OCI-LY1 (cell line): ENCODE results near the gene PLXNB3.

ENCODE experiments used
- H2AFZ ChIP-seq: fragments of 200-600 bp; sonication (generic), shearing (Covaris generic); 2 replicates; pipeline ENCODE4 v1.6.0; 2014; ENCODE audit warnings: antibody characterized with exemption, mild to moderate bottlenecking, low read length
- H3F3A ChIP-seq: fragments of 200-600 bp; sonication (generic), shearing (Covaris generic); 2 replicates; pipeline ENCODE4 v1.6.0; 2014; ENCODE audit warnings: mild to moderate bottlenecking, antibody characterized with exemption, low read length, moderate library complexity; ENCODE audit not compliant: insufficient read depth
- H3K27ac ChIP-seq: fragments of 200-600 bp; sonication (generic); 2 replicates; pipeline ENCODE4 v1.5.1; 2014; ENCODE audit warnings: low read length, mixed run types, mild to moderate bottlenecking, low read depth; ENCODE audit not compliant: poor library complexity, severe bottlenecking
- H3K27me3 ChIP-seq: fragments of 200-600 bp; sonication (generic); 2 replicates; pipeline ENCODE4 v1.6.0; 2014; ENCODE audit warnings: antibody characterized with exemption, mild to moderate bottlenecking, low read length, moderate library complexity; ENCODE audit not compliant: insufficient read depth
- H3K36me3 ChIP-seq: fragments of 200-600 bp; sonication (generic); 2 replicates; pipeline ENCODE4 v1.6.1; 2014; ENCODE audit warnings: mild to moderate bottlenecking, antibody characterized with exemption, low read length, moderate library complexity, mixed read lengths; ENCODE audit not compliant: insufficient read depth
- H3K4me1 ChIP-seq: fragments of 200-600 bp; sonication (generic); 2 replicates; pipeline ENCODE4 v1.5.1; 2014; ENCODE audit warnings: mild to moderate bottlenecking, low read length, moderate library complexity; ENCODE audit not compliant: insufficient read depth, severe bottlenecking
- H3K4me2 ChIP-seq: fragments of 200-600 bp; sonication (generic), shearing (Covaris generic); 2 replicates; pipeline ENCODE4 v1.6.1; 2014; ENCODE audit warnings: low read length
- H3K4me3 ChIP-seq: fragments of 200-600 bp; sonication (generic); 2 replicates; pipeline ENCODE4 v1.5.1; 2014; ENCODE audit warnings: low read length, low read depth, mild to moderate bottlenecking, mixed read lengths; ENCODE audit not compliant: poor library complexity, severe bottlenecking
- H3K79me2 ChIP-seq: fragments of 200-600 bp; shearing (Covaris generic); 2 replicates; pipeline ENCODE4 v1.6.1; 2016; ENCODE audit warnings: mixed run types, low read length, mixed read lengths; ENCODE audit not compliant: insufficient read depth
- H3K9ac ChIP-seq: fragments of 200-600 bp; sonication (generic), shearing (Covaris generic); 2 replicates; pipeline ENCODE4 v1.6.1; 2014; ENCODE audit warnings: mild to moderate bottlenecking, low read length, mixed read lengths
- H3K9me2 ChIP-seq: fragments of 200-600 bp; sonication (generic), shearing (Covaris generic); 2 replicates; pipeline ENCODE4 v1.6.1; 2014; ENCODE audit warnings: low read depth, mild to moderate bottlenecking, low read length, mixed read lengths
- H3K9me3 ChIP-seq: fragments of 200-600 bp; shearing (Covaris generic); 2 replicates; pipeline ENCODE4 v1.6.1; 2014; ENCODE audit warnings: low read length, mixed read lengths
- H4K20me1 ChIP-seq: fragments of 200-600 bp; sonication (generic), shearing (Covaris generic); 2 replicates; pipeline ENCODE4 v1.6.0; 2016; ENCODE audit warnings: mild to moderate bottlenecking, low read length; ENCODE audit not compliant: insufficient read depth
- EZH2 ChIP-seq: fragments of 200-600 bp; sonication (generic), shearing (Covaris generic); IDR thresholded peaks from 2 replicates; pipeline ENCODE4 v1.8.0; 2017; ENCODE audit warnings: borderline replicate concordance, mixed run types, mild to moderate bottlenecking, antibody characterized with exemption, low read length, moderate library complexity, mixed read lengths
- TF ChIP-seq, protein P1 (sequence below): fragments of 200-600 bp; sonication (generic), shearing (Covaris generic); IDR thresholded peaks from 2 replicates; pipeline ENCODE4 v1.5.1; 2017; ENCODE audit warnings: mild to moderate bottlenecking, antibody characterized with exemption, low read length, moderate library complexity, mixed read lengths

PLXNB3 gene

DNA sequence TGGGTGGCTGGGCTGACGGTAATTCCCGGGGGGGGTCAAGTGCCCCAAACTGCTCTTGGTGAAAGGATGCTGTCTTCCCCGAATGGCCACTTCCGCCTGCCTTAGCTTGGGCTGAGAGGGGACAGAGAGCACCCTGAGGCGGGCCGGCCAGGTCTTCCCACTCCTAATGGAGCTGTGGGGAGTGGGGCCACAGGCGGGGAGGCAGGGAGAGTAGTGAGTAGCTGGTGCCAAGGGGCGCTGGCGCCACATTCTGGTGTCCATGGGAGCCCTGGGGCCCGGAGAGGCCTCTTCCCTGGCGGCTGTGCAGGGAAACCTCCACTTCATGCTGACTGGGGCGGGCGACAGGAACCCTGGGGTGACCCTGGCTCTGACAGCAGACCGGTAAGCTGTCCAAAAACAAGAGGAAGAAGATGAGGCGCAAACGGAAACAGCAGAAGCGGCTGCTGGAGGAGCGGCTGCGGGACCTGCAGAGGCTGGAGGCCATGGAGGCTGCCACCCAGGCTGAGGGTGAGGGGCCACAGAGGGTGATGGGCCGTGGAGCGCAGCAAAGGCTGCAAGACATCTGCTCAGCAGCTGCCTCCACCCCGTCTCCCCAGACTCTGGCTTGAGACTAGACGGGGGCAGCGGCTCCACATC, 19.4 kb downstream of the PLXNB3 start:
- no peaks in the 10 kb centered on the region for H3F3A ChIP-seq
- no peak overlapping the region for H2AFZ ChIP-seq
- no peaks in the 10 kb centered on the region for H4K20me1 ChIP-seq
- H3K4me2 ChIP-seq, result no peak overlapping the region
- H3K9me2 ChIP-seq, result no peaks in the 10 kb centered on the region
- TF ChIP-seq, protein P1, sequence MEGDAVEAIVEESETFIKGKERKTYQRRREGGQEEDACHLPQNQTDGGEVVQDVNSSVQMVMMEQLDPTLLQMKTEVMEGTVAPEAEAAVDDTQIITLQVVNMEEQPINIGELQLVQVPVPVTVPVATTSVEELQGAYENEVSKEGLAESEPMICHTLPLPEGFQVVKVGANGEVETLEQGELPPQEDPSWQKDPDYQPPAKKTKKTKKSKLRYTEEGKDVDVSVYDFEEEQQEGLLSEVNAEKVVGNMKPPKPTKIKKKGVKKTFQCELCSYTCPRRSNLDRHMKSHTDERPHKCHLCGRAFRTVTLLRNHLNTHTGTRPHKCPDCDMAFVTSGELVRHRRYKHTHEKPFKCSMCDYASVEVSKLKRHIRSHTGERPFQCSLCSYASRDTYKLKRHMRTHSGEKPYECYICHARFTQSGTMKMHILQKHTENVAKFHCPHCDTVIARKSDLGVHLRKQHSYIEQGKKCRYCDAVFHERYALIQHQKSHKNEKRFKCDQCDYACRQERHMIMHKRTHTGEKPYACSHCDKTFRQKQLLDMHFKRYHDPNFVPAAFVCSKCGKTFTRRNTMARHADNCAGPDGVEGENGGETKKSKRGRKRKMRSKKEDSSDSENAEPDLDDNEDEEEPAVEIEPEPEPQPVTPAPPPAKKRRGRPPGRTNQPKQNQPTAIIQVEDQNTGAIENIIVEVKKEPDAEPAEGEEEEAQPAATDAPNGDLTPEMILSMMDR, result no peak
- TF ChIP-seq EZH2, result no peak
- peaks cover 16% of the 10 kb centered on the region for H3K36me3 ChIP-seq
- H3K4me1 ChIP-seq, result peaks cover 3% of the 10 kb centered on the region
- no peak overlapping the region for H3K9ac ChIP-seq
- no peak overlapping the region for H3K27ac ChIP-seq
- no peak overlapping the region for H3K4me3 ChIP-seq
- no peaks in the 10 kb centered on the region for H3K9me3 ChIP-seq
- no peaks in the 10 kb centered on the region for H3K79me2 ChIP-seq
- H3K27me3 ChIP-seq, result no peaks in the 10 kb centered on the region

DNA sequence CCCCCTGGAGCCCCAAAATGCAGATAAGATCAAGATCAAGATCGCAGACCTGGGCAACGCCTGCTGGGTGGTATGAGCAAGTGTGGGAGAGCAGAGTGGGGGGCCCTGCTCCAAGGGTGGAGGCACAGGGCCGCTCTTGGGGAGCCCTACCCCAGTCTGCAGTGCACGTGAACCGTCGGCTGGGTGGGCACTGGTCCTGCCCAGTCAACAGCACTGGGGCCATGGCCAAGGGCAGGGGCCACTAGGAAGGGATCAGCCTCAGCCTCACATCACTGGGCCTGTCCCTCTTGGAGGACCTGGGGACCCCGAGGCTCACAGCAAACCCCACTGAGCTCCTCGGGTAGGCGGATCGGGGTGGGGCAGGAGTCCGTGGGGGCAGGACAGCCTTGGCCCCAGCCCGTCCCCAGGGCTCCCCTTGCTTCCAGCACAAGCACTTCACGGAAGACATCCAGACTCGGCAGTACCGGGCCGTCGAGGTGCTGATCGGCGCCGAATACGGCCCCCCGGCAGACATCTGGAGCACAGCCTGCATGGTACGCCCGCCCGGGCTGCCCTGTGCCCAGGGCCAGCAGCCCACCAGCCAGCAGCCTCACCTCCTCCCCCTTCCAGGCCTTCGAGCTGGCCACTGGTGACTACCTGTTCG, 20.4 kb downstream of the PLXNB3 start:
- Histone ChIP-seq H3K79me2 (no peaks in the 10 kb centered on the region), H4K20me1 (no peaks in the 10 kb centered on the region), H3K36me3 (peaks cover 19% of the 10 kb centered on the region), H3K9me3 (no peaks in the 10 kb centered on the region), H3K27ac (no peak overlapping the region), H3F3A (no peaks in the 10 kb centered on the region), H3K9ac (no peak overlapping the region), H2AFZ (no peak overlapping the region), H3K9me2 (no peaks in the 10 kb centered on the region), H3K4me1 (peaks cover 3% of the 10 kb centered on the region), H3K4me2 (no peak overlapping the region), H3K4me3 (no peak overlapping the region), H3K27me3 (no peaks in the 10 kb centered on the region)
- no peak for TF ChIP-seq EZH2
- TF ChIP-seq, protein P1, result no peak

DNA sequence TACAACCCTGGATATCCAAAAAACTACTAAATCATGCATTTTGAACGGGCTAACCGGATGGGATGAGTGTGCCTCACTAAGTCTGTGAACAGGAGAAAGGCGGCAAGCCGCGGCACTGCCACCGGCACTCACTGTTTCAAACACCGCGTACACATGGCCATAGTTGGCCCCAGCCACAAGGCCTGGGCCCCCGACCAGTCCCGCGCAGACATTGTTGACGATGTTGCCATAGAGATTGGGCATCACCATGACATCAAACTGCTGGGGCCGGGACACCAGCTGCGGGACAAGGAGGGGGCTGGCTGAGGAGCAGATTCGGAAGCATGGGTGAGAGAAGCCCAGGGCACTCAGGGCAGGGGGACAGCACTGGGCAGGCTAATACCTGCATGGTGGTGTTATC, 22.6 kb downstream of the PLXNB3 start:
- Histone ChIP-seq H3K79me2 (no peaks in the 10 kb centered on the region), H4K20me1 (no peaks in the 10 kb centered on the region), H3K27me3 (no peaks in the 10 kb centered on the region), H3K4me1 (no peaks in the 10 kb centered on the region), H3K27ac (no peak overlapping the region), H3K4me2 (no peak overlapping the region), H3K9me2 (no peaks in the 10 kb centered on the region), H3F3A (no peaks in the 10 kb centered on the region), H3K9ac (no peak overlapping the region), H3K9me3 (no peaks in the 10 kb centered on the region), H2AFZ (no peak overlapping the region), H3K36me3 (peaks cover 29% of the 10 kb centered on the region), H3K4me3 (no peak overlapping the region)
- TF ChIP-seq, protein P1, result no peak
- TF ChIP-seq EZH2, result no peak
